A549 (cell line): Measurements from ENCODE around the gene ROBO1. TPM values are rescaled to one million over a fixed set of nuclear protein-coding genes. Genes with fewer than 3 reads are reported as not detected.

Experiments
- ATAC-seq, 2 experiments: fragments of 200-7000 bp in 1 of 2; fragments of >200 bp in 1 of 2; cut with Nextera tagmentation in 1 of 2; cut with Tn5 transposase in 1 of 2; 3 replicates each; pipeline versions ENCODE4 v1.8.0 to v1.9.1; 2018 to 2020; ENCODE audit warnings: mild to moderate bottlenecking in 1 of 2, moderate library complexity in 1 of 2
- CTCF ChIA-PET: fragments of 300-600 bp; sonication (Branson Sonifier 250); formaldehyde crosslinking; extraction: SDS; loops from one replicate; lab custom pipeline; 2021; ENCODE audit warnings: antibody characterized with exemption, inconsistent platforms; lab: Yijun Ruan, JAX
- POLR2A ChIA-PET: fragments of 350-600 bp; formaldehyde crosslinking; extraction: SDS; loops from one replicate; lab custom pipeline; 2021; ENCODE audit warnings: antibody characterized with exemption, inconsistent platforms; lab: Yijun Ruan, JAX
- DNase-seq, 2 experiments: peaks; one replicate each; pipeline versions ENCODE4 v3.0.0 to v3.0.0-alpha.2; 2011 to 2016; ENCODE audit warnings: low read depth in 1 of 2, low spot score in 1 of 2
- FAIRE-seq: peaks from 2 replicates; lab custom pipeline; 2011; peaks lifted over from hg19 to GRCh38; lab: Jason Lieb, UNC
- H3K27ac ChIP-seq, 2 experiments: fragments of >200 bp; sonication (Bioruptor Twin); formaldehyde crosslinking; 3 replicates each; pipeline ENCODE4 v1.5.1; 2016 to 2017
- H3K4me1 ChIP-seq: fragments of >200 bp; sonication (Bioruptor Twin); formaldehyde crosslinking; 3 replicates; pipeline ENCODE4 v1.6.1; 2016
- H3K4me2 ChIP-seq: fragments of >200 bp; sonication (Bioruptor Twin); formaldehyde crosslinking; 3 replicates; pipeline ENCODE4 v1.6.1; 2016
- H3K4me3 ChIP-seq: fragments of >200 bp; sonication (Bioruptor Twin); formaldehyde crosslinking; 3 replicates; pipeline ENCODE4 v1.5.1; 2016
- H3K9me3 ChIP-seq: fragments of >200 bp; sonication (Bioruptor Twin); formaldehyde crosslinking; 3 replicates; pipeline ENCODE4 v1.6.1; 2016
- BCL3 ChIP-seq: fragments of >200 bp; sonication (Bioruptor Twin); formaldehyde crosslinking; IDR thresholded peaks from 3 replicates; pipeline ENCODE4 v1.6.1; 2016
- CBX8 ChIP-seq: fragments of 200-600 bp; sonication (generic); IDR thresholded peaks from 2 replicates; pipeline ENCODE4 v1.6.1; 2016
- CTCF ChIP-seq: fragments of >200 bp; sonication (Bioruptor Twin); formaldehyde crosslinking; IDR thresholded peaks from 3 replicates; pipeline ENCODE4 v1.5.1; 2016
- E2F6 ChIP-seq: IDR thresholded peaks from 2 replicates; pipeline ENCODE4 v1.6.1; 2012; ENCODE audit warnings: low read depth, borderline replicate concordance
- EHMT2 ChIP-seq: fragments of 200-600 bp; sonication (generic); IDR thresholded peaks from 2 replicates; pipeline ENCODE4 v1.6.1; 2016; ENCODE audit warnings: antibody characterized with exemption, low read depth, mild to moderate bottlenecking, moderate library complexity
- ELK1 ChIP-seq: fragments of 150-350 bp; IDR thresholded peaks from 2 replicates; pipeline ENCODE4 v1.6.1; 2014; ENCODE audit warnings: low read depth, mild to moderate bottlenecking, low read length
- ESRRA ChIP-seq: fragments of 150-350 bp; IDR thresholded peaks from 2 replicates; pipeline ENCODE4 v1.6.1; 2014; ENCODE audit warnings: mild to moderate bottlenecking, low read length, borderline replicate concordance
- FOSB ChIP-seq: fragments of 250-450 bp; sonication (Bioruptor Pico); IDR thresholded peaks from 2 replicates; pipeline ENCODE4 v1.5.0; 2020; ENCODE audit warnings: mild to moderate bottlenecking, moderate library complexity
- GATA3 ChIP-seq: IDR thresholded peaks from 2 replicates; pipeline ENCODE4 v1.6.1; 2012; ENCODE audit warnings: borderline replicate concordance
- HES2 ChIP-seq: fragments of >200 bp; sonication (Bioruptor Twin); formaldehyde crosslinking; IDR thresholded peaks from 2 replicates; pipeline ENCODE4 v1.6.1; 2016
- HEYL ChIP-seq: fragments of 250-450 bp; sonication (Bioruptor Pico); IDR thresholded peaks from 2 replicates; pipeline ENCODE4 v1.8.0; 2021; ENCODE audit warnings: mild to moderate bottlenecking, moderate library complexity
- KDM1A ChIP-seq: fragments of 200-600 bp; sonication (generic); IDR thresholded peaks from 2 replicates; pipeline ENCODE4 v1.6.1; 2016; ENCODE audit warnings: low read depth, mild to moderate bottlenecking
- MAFK ChIP-seq: fragments of 450-650 bp; IDR thresholded peaks from 2 replicates; pipeline ENCODE4 v1.6.1; 2014; ENCODE audit not compliant: partially characterized antibody
- MAZ ChIP-seq: fragments of 150-350 bp; IDR thresholded peaks from 2 replicates; pipeline ENCODE4 v1.6.1; 2014; ENCODE audit warnings: antibody characterized with exemption, low read depth, low read length, borderline replicate concordance
- MYC ChIP-seq: IDR thresholded peaks from 2 replicates; pipeline ENCODE4 v1.6.1; 2012; ENCODE audit warnings: mild to moderate bottlenecking, inconsistent platforms, low read length, improper control_type of control experiment, borderline replicate concordance
- NR3C1 ChIP-seq: fragments of >200 bp; sonication (Bioruptor Twin); formaldehyde crosslinking; IDR thresholded peaks from 3 replicates; pipeline ENCODE4 v1.6.1; 2017
- PHF8 ChIP-seq: fragments of 200-600 bp; sonication (generic); IDR thresholded peaks from 2 replicates; pipeline ENCODE4 v1.6.1; 2016; ENCODE audit warnings: low read depth, mild to moderate bottlenecking, antibody characterized with exemption, moderate library complexity, borderline replicate concordance
- RFX5 ChIP-seq: fragments of 450-650 bp; IDR thresholded peaks from 2 replicates; pipeline ENCODE4 v1.7.1; 2014; ENCODE audit warnings: antibody characterized with exemption, mild to moderate bottlenecking, moderate library complexity
- USF2 ChIP-seq: fragments of 450-650 bp; IDR thresholded peaks from 2 replicates; pipeline ENCODE4 v1.6.1; 2014; ENCODE audit warnings: antibody characterized with exemption
- ZC3H11A ChIP-seq: fragments of 450-650 bp; IDR thresholded peaks from 2 replicates; pipeline ENCODE4 v1.6.1; 2014; ENCODE audit warnings: antibody characterized with exemption, mild to moderate bottlenecking
- ZFP36 ChIP-seq: fragments of 450-650 bp; IDR thresholded peaks from 2 replicates; pipeline ENCODE4 v1.6.1; 2014; ENCODE audit warnings: borderline replicate concordance; ENCODE audit not compliant: partially characterized antibody
- ZNF302 ChIP-seq: fragments of 250-450 bp; sonication (Bioruptor Pico); IDR thresholded peaks from 2 replicates; pipeline ENCODE4 v1.9.0; 2021; ENCODE audit warnings: inconsistent platforms, mild to moderate bottlenecking, moderate library complexity
- ZSCAN20 ChIP-seq: fragments of 250-450 bp; sonication (Bioruptor Pico); IDR thresholded peaks from 2 replicates; pipeline ENCODE4 v1.8.0; 2022; ENCODE audit warnings: mild to moderate bottlenecking, moderate library complexity
- WGBS: methylation state at CpG from one replicate; pipeline ENCODE4 v1.1.6; 2017; ENCODE audit errors: missing lambda C conversion rate; 5-methylcytosine and 5-hydroxymethylcytosine counted together
- polyA plus RNA-seq, 4 experiments: library from polyadenylated mRNA; depleted of rRNA in 3 of 4; stranded (reverse); fragments of >200 nt; fragmentation: RNase III in 1 of 4; extraction: RNeasy Plus Mini Kit Qiagen cat#74134 plus additional on column Dnase treatment in 1 of 4; gene quantifications; 2 replicates in 3 of 4; 3 replicates in 1 of 4; pipeline ENCODE4 v1.2.3, GENCODE V29; 2011 to 2017

The ROBO1 gene
- polyA plus RNA-seq, 2 of the 4 experiments (the other 2 are of a cell fraction), result 25.3 to 35.6 TPM

- 36% methylated on average over 1 of the region's 1 CpG for WGBS
- ChIA-PET POLR2A (no interaction called here), CTCF (no interaction called here)
- Histone ChIP-seq H3K27ac (no peak overlapping the region), H3K4me3 (no peak overlapping the region), H3K4me2 (no peak overlapping the region), H3K4me1 (no peaks in the 10 kb centered on the region), H3K9me3 (0 out of 3 replicates have a peak, but pooled peaks cover 3% of the 10 kb centered on the region)
- TF ChIP-seq ZNF302 (CRISPR knock-in tag) (no peak), MYC (no peak), HES2 (no peak), ELK1 (no peak), MAFK (peak; percentile 26)
- no peak for DNase-seq
- no peak for ATAC-seq
- no peak for FAIRE-seq
These were observed 83.8 kb downstream of the ROBO1 start for GRCh38 chr3:79684041-79684440.

GRCh38 chr3:79672731-79673130 lies 95.1 kb downstream of the ROBO1 start:
- 17% methylated on average over 2 of the region's 2 CpGs for WGBS
- Histone ChIP-seq H3K4me3 (no peak overlapping the region), H3K9me3 (peaks cover 2% of the 10 kb centered on the region; the same call in 1 of the 3 replicates), H3K4me1 (no peaks in the 10 kb centered on the region)
- TF ChIP-seq CTCF (no peak), MAZ (no peak), EHMT2 (no peak), ZSCAN20 (no peak), PHF8 (no peak), NR3C1 (no peak)
- TF ChIP-seq, all 56 proteins: peak for 0
- no peak for FAIRE-seq
- H3K4me2 ChIP-seq, result no peak overlapping the region
- H3K27ac ChIP-seq, result no peak overlapping the region
- POLR2A ChIA-PET, result no interaction called here
- no peak for ATAC-seq
- CTCF ChIA-PET, result no interaction called here
- DNase-seq, result no peak

- no peak overlapping the region for H3K4me2 ChIP-seq
- H3K9me3 ChIP-seq, result no peaks in the 10 kb centered on the region
- ATAC-seq (no peak), DNase-seq (no peak), FAIRE-seq (no peak)
- no peak overlapping the region for H3K27ac ChIP-seq
- POLR2A ChIA-PET, result no interaction called here
- CTCF ChIA-PET, result no interaction called here
- TF ChIP-seq USF2, result no peak
- TF ChIP-seq FOSB (CRISPR knock-in tag), result no peak
- TF ChIP-seq RFX5, result no peak
- no peak for TF ChIP-seq ESRRA
- no peak for TF ChIP-seq MAFK
- no peak for TF ChIP-seq GATA3
- TF ChIP-seq HEYL (CRISPR knock-in tag), result no peak
- TF ChIP-seq CBX8, result no peak
- no peak for TF ChIP-seq BCL3
- no peak for TF ChIP-seq KDM1A
- TF ChIP-seq E2F6, result no peak
- TF ChIP-seq ZC3H11A, result no peak
- TF ChIP-seq ZFP36, result no peak
- no peaks in the 10 kb centered on the region for H3K4me1 ChIP-seq
- no peak overlapping the region for H3K4me3 ChIP-seq
- WGBS, result 18% methylated on average over 1 of the region's 1 CpG
These were observed 95.7 kb downstream of the ROBO1 start for GRCh38 chr3:79672075-79672474.
